Mesodermal cell (in vitro differentiated cells): Measurements from ENCODE around the gene FPR1.

Experiments used
- H3K27ac ChIP-seq: 2 replicates; pipeline ENCODE4 v1.7.0; 2013; ENCODE audit warnings: mild to moderate bottlenecking, low read depth, low read length, moderate library complexity; ENCODE audit not compliant: severe bottlenecking
- H3K36me3 ChIP-seq: 2 replicates; pipeline ENCODE4 v1.7.1; 2013; ENCODE audit warnings: mild to moderate bottlenecking, low read length, moderate library complexity; ENCODE audit not compliant: control insufficient read depth, insufficient read depth
- H3K4me1 ChIP-seq: one replicate; pipeline ENCODE4 v1.7.1; 2013; ENCODE audit warnings: mild to moderate bottlenecking, low read length; ENCODE audit not compliant: insufficient read depth, control insufficient read depth, poor library complexity, severe bottlenecking
- H3K4me3 ChIP-seq: 2 replicates; pipeline ENCODE4 v1.7.0; 2013; ENCODE audit warnings: low read length, control low read depth, mild to moderate bottlenecking; ENCODE audit not compliant: insufficient read depth, poor library complexity, severe bottlenecking; ENCODE audit errors: extremely low read depth
- H3K9me3 ChIP-seq: 2 replicates; pipeline ENCODE4 v1.7.1; 2013; ENCODE audit warnings: mild to moderate bottlenecking, low read length, moderate library complexity; ENCODE audit not compliant: control insufficient read depth
- WGBS, 2 experiments: methylation state at CpG; one replicate each; pipeline ENCODE4 v1.1.5; 2013; ENCODE audit warnings: missing lambda C conversion rate in 2 of 2; ENCODE audit not compliant: insufficient coverage in 2 of 2; 5-methylcytosine and 5-hydroxymethylcytosine counted together

Gene FPR1

DNA sequence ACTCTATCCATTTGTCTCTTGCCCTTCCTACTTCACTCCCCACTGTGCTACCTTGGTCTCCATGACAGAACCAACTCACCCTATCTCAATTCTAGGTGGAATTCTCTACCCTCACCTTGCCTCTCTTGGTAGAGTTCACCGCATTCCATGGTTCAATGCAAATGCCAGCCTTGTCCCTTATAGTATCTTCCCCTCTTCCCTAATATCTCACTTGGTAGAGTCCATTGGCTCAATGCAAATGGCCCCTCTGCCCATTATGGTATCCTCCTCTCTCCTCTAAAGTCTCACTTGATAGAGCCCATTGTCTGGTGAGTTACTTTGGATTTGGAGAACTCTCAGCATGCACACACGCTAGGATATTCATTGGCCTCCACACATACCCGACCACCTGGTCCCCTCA, 35.8 kb downstream of the FPR1 start:
- H3K4me3 ChIP-seq = no peak overlapping the region
- no peaks in the 10 kb centered on the region for H3K9me3 ChIP-seq
- no peak overlapping the region for H3K27ac ChIP-seq
- H3K4me1 ChIP-seq = no peaks in the 10 kb centered on the region
- no peaks in the 10 kb centered on the region for H3K36me3 ChIP-seq
- 74 to 89% methylated on average over 1 to 2 of the region's 3 CpGs for WGBS, 2 experiments

GRCh38 chr19:51714848-51715247, 36.8 kb downstream of the FPR1 start:
- H3K4me1 ChIP-seq = no peaks in the 10 kb centered on the region
- 70 to 87% methylated on average over 2 to 3 of the region's 3 CpGs for WGBS, 2 experiments
- H3K9me3 ChIP-seq = no peaks in the 10 kb centered on the region
- H3K36me3 ChIP-seq = no peaks in the 10 kb centered on the region
- H3K27ac ChIP-seq = no peak overlapping the region
- H3K4me3 ChIP-seq = no peak overlapping the region

- no peaks in the 10 kb centered on the region for H3K9me3 ChIP-seq
- WGBS, 2 experiments = 93 to 95% methylated on average over 65 to 70 of the region's 74 CpGs
- no peaks in the 10 kb centered on the region for H3K4me1 ChIP-seq
- H3K4me3 ChIP-seq = no peak overlapping the region
- H3K36me3 ChIP-seq = no peaks in the 10 kb centered on the region
- no peak overlapping the region for H3K27ac ChIP-seq
Measured at GRCh38 chr19:51713319-51714285, 38.1 kb downstream of the FPR1 start.

GRCh38 chr19:51712461-51713081, 39.1 kb downstream of the FPR1 start:
- H3K4me3 ChIP-seq = no peak overlapping the region
- H3K27ac ChIP-seq = no peak overlapping the region
- peaks cover 5% of the 10 kb centered on the region for H3K36me3 ChIP-seq
- no peaks in the 10 kb centered on the region for H3K4me1 ChIP-seq
- H3K9me3 ChIP-seq = no peaks in the 10 kb centered on the region
- WGBS, 2 experiments = 55 to 88% methylated on average over 3 to 5 of the region's 9 CpGs

DNA sequence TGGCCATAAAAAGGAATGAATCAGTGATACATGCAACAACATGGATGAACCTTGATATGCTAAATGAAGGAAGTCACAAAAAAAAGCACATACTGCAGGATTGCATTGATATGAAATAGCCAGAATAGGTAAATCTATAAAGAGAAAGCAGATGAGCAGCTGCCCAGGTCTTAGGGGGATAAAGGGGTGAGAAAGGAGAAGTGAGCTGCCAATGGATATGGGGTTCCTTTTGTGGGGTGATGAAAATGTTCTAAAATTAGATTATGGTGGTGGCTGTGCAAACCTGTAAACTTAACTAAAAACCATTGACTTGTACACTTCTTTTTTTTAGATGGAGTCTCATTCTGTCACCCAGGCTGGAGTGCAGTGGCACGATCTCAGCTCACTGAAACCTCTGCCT, 40.0 kb downstream of the FPR1 start:
- no peaks in the 10 kb centered on the region for H3K9me3 ChIP-seq
- H3K4me3 ChIP-seq = no peak overlapping the region
- no peaks in the 10 kb centered on the region for H3K4me1 ChIP-seq
- 86 to 100% methylated on average over 1 of the region's 1 CpG for WGBS, 2 experiments
- H3K36me3 ChIP-seq = peaks cover 14% of the 10 kb centered on the region
- no peak overlapping the region for H3K27ac ChIP-seq

DNA sequence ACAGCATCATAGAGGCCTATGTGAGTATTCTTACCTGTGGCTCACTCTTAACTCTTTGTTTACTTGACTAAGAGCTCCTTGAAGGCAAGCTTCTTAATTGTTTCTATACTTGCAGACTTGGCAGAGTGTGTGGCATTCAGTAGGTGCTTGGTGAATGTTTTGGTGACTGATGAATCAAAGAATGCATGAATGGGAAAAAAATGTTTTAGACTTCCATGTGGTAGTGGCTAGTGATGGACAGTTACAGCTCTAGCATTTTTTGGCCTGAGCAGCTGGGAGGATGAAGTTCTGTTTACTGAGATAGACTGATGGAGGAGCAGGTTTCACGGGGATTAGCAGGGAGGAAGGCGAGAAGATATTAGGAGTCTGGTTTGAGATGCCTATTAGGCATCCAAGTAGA, 41.5 kb downstream of the FPR1 start:
- H3K9me3 ChIP-seq = no peaks in the 10 kb centered on the region

GRCh38 chr19:51709575-51709974, 42.1 kb downstream of the FPR1 start:
- Histone ChIP-seq H3K36me3 (peaks cover 34% of the 10 kb centered on the region), H3K9me3 (no peaks in the 10 kb centered on the region), H3K4me1 (no peaks in the 10 kb centered on the region), H3K4me3 (no peak overlapping the region), H3K27ac (no peak overlapping the region)
- 91 to 94% methylated on average over 5 to 6 of the region's 6 CpGs for WGBS, 2 experiments

More for the DNA sequence above, 41.5 kb downstream of the FPR1 start:
- 88 to 91% methylated on average over 2 of the region's 2 CpGs for WGBS, 2 experiments
- peaks cover 28% of the 10 kb centered on the region for H3K36me3 ChIP-seq
- no peak overlapping the region for H3K4me3 ChIP-seq
- no peak overlapping the region for H3K27ac ChIP-seq
- no peaks in the 10 kb centered on the region for H3K4me1 ChIP-seq

- 90 to 95% methylated on average over 4 of the region's 4 CpGs for WGBS, 2 experiments
- Histone ChIP-seq H3K36me3 (peaks cover 36% of the 10 kb centered on the region), H3K9me3 (no peaks in the 10 kb centered on the region), H3K4me1 (no peaks in the 10 kb centered on the region), H3K27ac (no peak overlapping the region), H3K4me3 (no peak overlapping the region)
Measured at GRCh38 chr19:51708811-51709210, 42.9 kb downstream of the FPR1 start.

- Histone ChIP-seq H3K4me3 (no peak overlapping the region), H3K4me1 (no peaks in the 10 kb centered on the region), H3K36me3 (peaks cover 47% of the 10 kb centered on the region), H3K27ac (no peak overlapping the region), H3K9me3 (no peaks in the 10 kb centered on the region)
- 97 to 100% methylated on average over 3 of the region's 3 CpGs for WGBS, 2 experiments
Measured at GRCh38 chr19:51706885-51707284, 44.8 kb downstream of the FPR1 start.

GRCh38 chr19:51706296-51706695, 45.4 kb downstream of the FPR1 start:
- no peak overlapping the region for H3K4me3 ChIP-seq
- H3K9me3 ChIP-seq = no peaks in the 10 kb centered on the region
- H3K4me1 ChIP-seq = no peaks in the 10 kb centered on the region
- H3K36me3 ChIP-seq = peaks cover 53% of the 10 kb centered on the region
- H3K27ac ChIP-seq = no peak overlapping the region
- WGBS, 2 experiments = 100% methylated on average over 4 of the region's 4 CpGs

GRCh38 chr19:51704626-51705025, 47.1 kb downstream of the FPR1 start:
- H3K9me3 ChIP-seq = no peaks in the 10 kb centered on the region
- H3K36me3 ChIP-seq = peaks cover 70% of the 10 kb centered on the region
- 75 to 85% methylated on average over 2 to 3 of the region's 4 CpGs for WGBS, 2 experiments
- H3K27ac ChIP-seq = peak overlapping the region; percentile 72
- no peaks in the 10 kb centered on the region for H3K4me1 ChIP-seq
- H3K4me3 ChIP-seq = peak overlapping the region; percentile 42
